OCI-LY7 (cell line): ENCODE results near the gene ARHGAP23.

Experiments used
- CTCF ChIP-seq: fragments of 200-600 bp; sonication (generic); conservative IDR thresholded peaks from 2 replicates; pipeline ENCODE4 v1.5.1; 2014; ENCODE audit warnings: mild to moderate bottlenecking, antibody characterized with exemption, low read length, moderate library complexity, mixed read lengths
- EZH2phosphoT487 ChIP-seq: fragments of 200-600 bp; sonication (generic); IDR thresholded peaks from 2 replicates; pipeline ENCODE4 v1.6.1; 2018; ENCODE audit warnings: low read depth, borderline replicate concordance, mild to moderate bottlenecking, mixed run types, antibody characterized with exemption, low read length, moderate library complexity, mixed read lengths

- TF ChIP-seq CTCF (no peak), EZH2phosphoT487 (no peak)
Measured at GRCh38 chr17:38542286-38542685, 114.0 kb downstream of the ARHGAP23 start.
